SK-N-SH (cell line): Measurements from ENCODE around the gene PPP3R1. TPM values are rescaled to one million over a fixed set of nuclear protein-coding genes. Genes with fewer than 3 reads are reported as not detected.

Source experiments
- CTCF ChIA-PET: fragments of 300-600, 350-600 bp; formaldehyde crosslinking; extraction: SDS; loops from one replicate; lab custom pipeline; 2021; lab: Yijun Ruan, JAX
- POLR2A ChIA-PET: fragments of 350-600 bp; sonication (Branson Sonifier 250); formaldehyde crosslinking; extraction: SDS; loops from one replicate; lab custom pipeline; 2020; ENCODE audit warnings: antibody characterized with exemption, inconsistent platforms; lab: Yijun Ruan, JAX
- DNase-seq: peaks from one replicate; pipeline ENCODE4 v3.0.0; 2012
- H2AFZ ChIP-seq: fragments of 200-600 bp; sonication (generic); 2 replicates; pipeline ENCODE4 v1.8.1; 2016; ENCODE audit warnings: antibody characterized with exemption, mild to moderate bottlenecking, low read depth
- H3F3A ChIP-seq: fragments of 200-600 bp; sonication (generic); replicated peaks from 2 replicates; pipeline ENCODE3; 2016; ENCODE audit warnings: antibody characterized with exemption, mild to moderate bottlenecking; ENCODE audit not compliant: insufficient read depth
- H3K27ac ChIP-seq, 2 experiments: fragments of 200-500 bp in 1 of 2; fragments of 200-600 bp in 1 of 2; sonication (Bioruptor generic) in 1 of 2; sonication (generic), shearing (Covaris generic) in 1 of 2; 2 replicates each; pipeline versions ENCODE4 v1.5.1 to v1.6.1; 2014 to 2016; ENCODE audit warnings: low read depth in 2 of 2, inconsistent platforms in 1 of 2, low read length in 1 of 2, mild to moderate bottlenecking in 1 of 2, mixed read lengths in 1 of 2
- H3K27me3 ChIP-seq: fragments of 200-600 bp; sonication (generic), shearing (Covaris generic); 2 replicates; pipeline ENCODE4 v1.6.1; 2016; ENCODE audit warnings: mixed run types; ENCODE audit not compliant: insufficient read depth
- H3K36me3 ChIP-seq, 2 experiments: fragments of 200-500 bp in 1 of 2; fragments of 200-600 bp in 1 of 2; sonication (Bioruptor generic) in 1 of 2; sonication (generic) in 1 of 2; replicated peaks in 1 of 2; 2 replicates each; pipeline versions ENCODE3 to v1.5.1; 2014 to 2016; ENCODE audit warnings: low read length in 1 of 2, mild to moderate bottlenecking in 1 of 2; ENCODE audit not compliant: insufficient read depth in 2 of 2, control insufficient read depth in 1 of 2
- H3K4me1 ChIP-seq, 2 experiments: fragments of 200-500 bp in 1 of 2; fragments of 200-600 bp in 1 of 2; sonication (Bioruptor generic) in 1 of 2; sonication (generic), shearing (Covaris generic) in 1 of 2; 2 replicates each; pipeline versions ENCODE4 v1.5.1 to v1.6.1; 2014 to 2016; ENCODE audit warnings: low read depth in 1 of 2, low read length in 1 of 2, mixed run types in 1 of 2; ENCODE audit not compliant: insufficient read depth in 2 of 2, control insufficient read depth in 1 of 2
- H3K4me2 ChIP-seq: fragments of 200-600 bp; sonication (generic), shearing (Covaris generic); 2 replicates; pipeline ENCODE4 v1.6.1; 2017; ENCODE audit warnings: mixed run types
- H3K4me3 ChIP-seq, 2 experiments: fragments of 200-500 bp in 1 of 2; fragments of 200-600 bp in 1 of 2; sonication (Bioruptor generic) in 1 of 2; sonication (generic), shearing (Covaris generic) in 1 of 2; 2 replicates each; pipeline versions ENCODE4 v1.5.1 to v1.8.1; 2014 to 2016; ENCODE audit warnings: low read depth in 2 of 2, inconsistent platforms in 1 of 2, low read length in 1 of 2, mild to moderate bottlenecking in 1 of 2, mixed read lengths in 1 of 2, moderate library complexity in 1 of 2
- H3K79me2 ChIP-seq: fragments of 200-600 bp; sonication (generic); 2 replicates; pipeline ENCODE4 v1.8.1; 2017; ENCODE audit warnings: mild to moderate bottlenecking; ENCODE audit not compliant: insufficient read depth
- H3K9ac ChIP-seq: fragments of 200-600 bp; sonication (generic); 2 replicates; pipeline ENCODE4 v1.6.1; 2017; ENCODE audit warnings: mixed run types
- H3K9me2 ChIP-seq: fragments of 200-600 bp; sonication (generic); 2 replicates; pipeline ENCODE4 v1.6.1; 2017; ENCODE audit warnings: mixed run types
- H3K9me3 ChIP-seq: fragments of 200-600 bp; sonication (generic); 2 replicates; pipeline ENCODE4 v1.6.1; 2017; ENCODE audit warnings: mixed run types, mild to moderate bottlenecking, moderate library complexity
- H4K20me1 ChIP-seq: fragments of 200-600 bp; sonication (generic); 2 replicates; pipeline ENCODE4 v1.6.1; 2017; ENCODE audit warnings: mild to moderate bottlenecking, mixed run types; ENCODE audit not compliant: insufficient read depth
- CHD2 ChIP-seq: fragments of 150-350 bp; IDR thresholded peaks from 2 replicates; pipeline ENCODE4 v1.6.1; 2018; ENCODE audit warnings: low read length; ENCODE audit not compliant: partially characterized antibody
- CTCF ChIP-seq: fragments of 200-600 bp; sonication (generic); IDR thresholded peaks from 2 replicates; pipeline ENCODE4 v1.6.1; 2017; ENCODE audit warnings: antibody characterized with exemption, mild to moderate bottlenecking, moderate library complexity
- FOSL2 ChIP-seq: IDR thresholded peaks from 2 replicates; pipeline ENCODE4 v1.4.0; 2012; ENCODE audit warnings: low read depth, mild to moderate bottlenecking, moderate library complexity, borderline replicate concordance
- FOXJ3 ChIP-seq: sonication (generic); formaldehyde crosslinking; IDR thresholded peaks from 2 replicates; pipeline ENCODE4 v1.5.1; 2020; ENCODE audit warnings: mild to moderate bottlenecking, missing genetic modification reagents
- FOXM1 ChIP-seq: IDR thresholded peaks from 2 replicates; pipeline ENCODE4 v1.4.0; 2012; ENCODE audit warnings: low read depth, mild to moderate bottlenecking
- GABPA ChIP-seq: IDR thresholded peaks from 2 replicates; pipeline ENCODE4 v1.4.0; 2012; ENCODE audit warnings: low read depth, mild to moderate bottlenecking
- JUND ChIP-seq: IDR thresholded peaks from 2 replicates; pipeline ENCODE4 v1.4.0; 2012
- MXI1 ChIP-seq: IDR thresholded peaks from 2 replicates; pipeline ENCODE4 v1.6.1; 2012; ENCODE audit warnings: mild to moderate bottlenecking, low read depth, low read length, improper control_type of control experiment
- NFIC ChIP-seq: IDR thresholded peaks from 2 replicates; pipeline ENCODE4 v1.4.0; 2012; ENCODE audit warnings: borderline replicate concordance
- POLR2AphosphoS5 ChIP-seq: IDR thresholded peaks from 2 replicates; pipeline ENCODE4 v1.6.1; 2012; ENCODE audit warnings: low read depth, low read length
- REST ChIP-seq: IDR thresholded peaks from 2 replicates; pipeline ENCODE4 v1.6.1; 2012; ENCODE audit warnings: mild to moderate bottlenecking, low read depth, low read length, moderate library complexity
- RXRA ChIP-seq: IDR thresholded peaks from 2 replicates; pipeline ENCODE4 v1.4.0; 2012; ENCODE audit warnings: low read depth, mild to moderate bottlenecking, borderline replicate concordance
- SIN3A ChIP-seq: IDR thresholded peaks from 2 replicates; pipeline ENCODE4 v1.6.1; 2012; ENCODE audit warnings: low read depth, mild to moderate bottlenecking, low read length, moderate library complexity, borderline replicate concordance
- TAF1 ChIP-seq: IDR thresholded peaks from 2 replicates; pipeline ENCODE4 v1.6.1; 2012; ENCODE audit warnings: low read depth, mild to moderate bottlenecking, low read length, moderate library complexity, borderline replicate concordance
- TCF12 ChIP-seq: IDR thresholded peaks from 2 replicates; pipeline ENCODE4 v1.4.0; 2012
- TEAD4 ChIP-seq: IDR thresholded peaks from 2 replicates; pipeline ENCODE4 v1.4.0; 2012; ENCODE audit warnings: mild to moderate bottlenecking, borderline replicate concordance; ENCODE audit not compliant: insufficient read depth
- USF2 ChIP-seq: fragments of 150-350 bp; IDR thresholded peaks from 2 replicates; pipeline ENCODE4 v1.6.1; 2017; ENCODE audit warnings: antibody characterized with exemption, low read length, low read depth, borderline replicate concordance
- YY1 ChIP-seq: IDR thresholded peaks from 2 replicates; pipeline ENCODE4 v1.4.0; 2012; ENCODE audit warnings: low read depth, mild to moderate bottlenecking
- WGBS: methylation state at CpG from one replicate; pipeline ENCODE4 v1.1.6; 2017; ENCODE audit warnings: low lambda C conversion rate; 5-methylcytosine and 5-hydroxymethylcytosine counted together
- polyA plus RNA-seq, 3 experiments: library from polyadenylated mRNA; depleted of rRNA; stranded (reverse); fragments of >200 nt; gene quantifications; 2 replicates each; pipeline ENCODE4 v1.2.3, GENCODE V29; 2012

PPP3R1 gene
- polyA plus RNA-seq, 1 of the 3 experiments (the other 2 are of a cell fraction): 12.0 TPM

GRCh38 chr2:68237404-68237803 lies 14.9 kb downstream of the PPP3R1 start (continued):
- TF ChIP-seq USF2 (no peak), JUND (peak; percentile 9; the same call in 1 of the 2 replicates), YY1 (no peak), TAF1 (no peak), MXI1 (no peak), RXRA (no peak), CTCF (no peak), POLR2AphosphoS5 (no peak)

- Histone ChIP-seq H3K9ac (no peak overlapping the region), H4K20me1 (peaks cover 96% of the 10 kb centered on the region), H3K79me2 (peaks cover 98% of the 10 kb centered on the region), H3K4me2 (peak overlapping the region; percentile 36), H3K9me3 (no peaks in the 10 kb centered on the region), H3K36me3 (peaks cover 6 to 11% of the 10 kb centered on the region in 2 experiments), H2AFZ (no peak overlapping the region), H3K27ac (peak overlapping the region in 1 of 2 experiments; percentile 14; a peak in 1 of 4 replicates), H3K4me3 (no peak overlapping the region), H3F3A (peaks cover 13% of the 10 kb centered on the region), H3K9me2 (no peaks in the 10 kb centered on the region), H3K4me1 (peaks cover 25 to 38% of the 10 kb centered on the region in 2 experiments; a peak in 3 of 4 replicates), H3K27me3 (no peaks in the 10 kb centered on the region)
- no peak for DNase-seq
- ChIA-PET POLR2A (no interaction called here), CTCF (interaction anchor here (0.9 to 4.4 kb wide), 8 partner anchors 7 to 114 kb away, joined by 3 to 17 read pairs (median 5); no protein-coding TSS in a partner anchor)
- no peak for TF ChIP-seq FOSL2
- no peak for TF ChIP-seq SIN3A
- no peak for TF ChIP-seq FOXM1
- no peak for TF ChIP-seq FOXJ3
These were observed 15.5 kb downstream of the PPP3R1 start for GRCh38 chr2:68236876-68237275.

GRCh38 chr2:68236103-68236734 lies 16.1 kb downstream of the PPP3R1 start:
- POLR2A ChIA-PET: no interaction called here
- 70% methylated on average over 4 of the region's 4 CpGs for WGBS
- Histone ChIP-seq H2AFZ (no peak overlapping the region), H4K20me1 (peaks cover 96% of the 10 kb centered on the region), H3K27ac (no peak overlapping the region), H3K9me2 (no peaks in the 10 kb centered on the region), H3K9ac (no peak overlapping the region), H3K4me3 (no peak overlapping the region), H3K4me1 (peaks cover 25 to 39% of the 10 kb centered on the region in 2 experiments; a peak in 3 of 4 replicates), H3K9me3 (no peaks in the 10 kb centered on the region), H3K79me2 (peaks cover 98% of the 10 kb centered on the region), H3K27me3 (no peaks in the 10 kb centered on the region), H3K36me3 (peaks cover 5 to 6% of the 10 kb centered on the region in 2 experiments), H3K4me2 (peak overlapping the region; percentile 36; the same call in 1 of the 2 replicates), H3F3A (peaks cover 17% of the 10 kb centered on the region)
- CTCF ChIA-PET: interaction anchor here (0.9 to 4.4 kb wide), 8 partner anchors 8 to 114 kb away, joined by 3 to 17 read pairs (median 5); no protein-coding TSS in a partner anchor
- no peak for DNase-seq
- TF ChIP-seq GABPA (no peak), JUND (no peak), TCF12 (no peak), RXRA (no peak), NFIC (no peak), CHD2 (no peak), TEAD4 (no peak), REST (no peak)
